ENCODE data around the gene FTO. TPM values are rescaled to one million over a fixed set of nuclear protein-coding genes. Genes with fewer than 3 reads are reported as not detected.

The FTO gene
- total RNA-seq, 4 donors from 2014 or later = 63.2 to 151 (median 105) TPM

- no peaks in the 10 kb centered on the region for H3K9me3 ChIP-seq
- H3K4me3 ChIP-seq = no peak overlapping the region
- DNase-seq = no peak
- no peaks in the 10 kb centered on the region for H3K36me3 ChIP-seq
- peaks cover 3 to 11% of the 10 kb centered on the region in 2 donors for H3K4me1 ChIP-seq
- no peaks in the 10 kb centered on the region for H3K27me3 ChIP-seq
- intact Hi-C loops (cut with DNase I; ENCODE audit: low total_unique reads) = no loop called here
- H3K27ac ChIP-seq = no peak overlapping the region
- TF ChIP-seq CTCF (IDR thresholded peaks at IDR 0.05) = no peak
- no peak for TF ChIP-seq POLR2A (IDR thresholded peaks at IDR 0.05)
Measured at GRCh38 chr16:53730693-53731092, 26.7 kb downstream of the FTO start.

- intact Hi-C loops (cut with DNase I; ENCODE audit: low total_unique reads) = no loop called here
Measured at GRCh38 chr16:53732296-53732929, 28.5 kb downstream of the FTO start.

GRCh38 chr16:53734908-53735307, 31.0 kb downstream of the FTO start:
- Histone ChIP-seq H3K27me3 (no peaks in the 10 kb centered on the region), H3K4me3 (no peak overlapping the region), H3K27ac (no peak overlapping the region), H3K9me3 (no peaks in the 10 kb centered on the region), H3K36me3 (no peaks in the 10 kb centered on the region), H3K4me1 (peaks cover 3 to 11% of the 10 kb centered on the region in 2 donors)
- intact Hi-C loops (cut with DNase I; ENCODE audit: low total_unique reads) = no loop called here
- no peak for TF ChIP-seq POLR2A (IDR thresholded peaks at IDR 0.05)
- no peak for TF ChIP-seq CTCF (IDR thresholded peaks at IDR 0.05)
- no peak for DNase-seq

More at GRCh38 chr16:53732296-53732929, 28.5 kb downstream of the FTO start:
- Histone ChIP-seq H3K4me3 (no peak overlapping the region), H3K27ac (no peak overlapping the region), H3K4me1 (peaks cover 3 to 11% of the 10 kb centered on the region in 2 donors), H3K27me3 (no peaks in the 10 kb centered on the region), H3K36me3 (no peaks in the 10 kb centered on the region), H3K9me3 (no peaks in the 10 kb centered on the region)
- no peak for DNase-seq
- TF ChIP-seq POLR2A (IDR thresholded peaks at IDR 0.05) = no peak
- TF ChIP-seq CTCF (IDR thresholded peaks at IDR 0.05) = no peak

GRCh38 chr16:53736297-53736696, 32.3 kb downstream of the FTO start:
- Histone ChIP-seq H3K27ac (no peak overlapping the region), H3K4me3 (no peak overlapping the region), H3K9me3 (no peaks in the 10 kb centered on the region), H3K36me3 (no peaks in the 10 kb centered on the region), H3K4me1 (peaks cover 3 to 11% of the 10 kb centered on the region in 2 donors), H3K27me3 (no peaks in the 10 kb centered on the region)
- no peak for TF ChIP-seq CTCF (IDR thresholded peaks at IDR 0.05)
- no peak for TF ChIP-seq POLR2A (IDR thresholded peaks at IDR 0.05)
- no peak for DNase-seq
- intact Hi-C loops (cut with DNase I; ENCODE audit: low total_unique reads) = no loop called here

GRCh38 chr16:53737552-53737951, 33.6 kb downstream of the FTO start:
- no peaks in the 10 kb centered on the region for H3K9me3 ChIP-seq
- intact Hi-C loops (cut with DNase I; ENCODE audit: low total_unique reads) = no loop called here
- no peaks in the 10 kb centered on the region for H3K27me3 ChIP-seq
- TF ChIP-seq POLR2A (IDR thresholded peaks at IDR 0.05) (no peak), CTCF (IDR thresholded peaks at IDR 0.05) (no peak)
- no peak overlapping the region for H3K4me3 ChIP-seq
- peaks cover 3 to 11% of the 10 kb centered on the region in 2 donors for H3K4me1 ChIP-seq
- no peak for DNase-seq
- H3K36me3 ChIP-seq = no peaks in the 10 kb centered on the region
- no peak overlapping the region for H3K27ac ChIP-seq

Data from uterus (tissue), 4 donors.